Globus pallidus (tissue), 1 donor: ENCODE measurements around the gene NBEA.
"Not testable (repeated sequence)": the region's sequence is repeated elsewhere in the genome, so short reads cannot be mapped to it uniquely, and the experiment has no call there.

Experiments
- DNase-seq: peaks from one replicate; pipeline ENCODE4 v3.0.0-alpha.2; 2015; ENCODE audit warnings: low spot score

The NBEA gene

GRCh38 chr13:35672611-35673010 is 730.5 kb downstream of the NBEA start:
- no peak for DNase-seq

- no peak for DNase-seq
Measured at GRCh38 chr13:35675651-35676050, 733.6 kb downstream of the NBEA start.

- not testable (repeated sequence) for DNase-seq
Measured at GRCh38 chr13:35677863-35678262, 735.8 kb downstream of the NBEA start.

GRCh38 chr13:35681685-35682084 is 739.6 kb downstream of the NBEA start:
- no peak for DNase-seq

- no peak for DNase-seq
Measured at GRCh38 chr13:35684432-35684831, 742.4 kb downstream of the NBEA start.

- DNase-seq = no peak
Measured at GRCh38 chr13:35687336-35687735, 745.3 kb downstream of the NBEA start.

GRCh38 chr13:35690581-35691207 is 748.6 kb downstream of the NBEA start:
- peak; percentile 3 for DNase-seq

- DNase-seq = no peak
Measured at GRCh38 chr13:35693134-35693784, 751.2 kb downstream of the NBEA start.

- DNase-seq = no peak
Measured at GRCh38 chr13:35694031-35694430, 752.0 kb downstream of the NBEA start.

GRCh38 chr13:35694549-35695447 is 752.7 kb downstream of the NBEA start:
- no peak for DNase-seq

GRCh38 chr13:35695448-35695770 is 753.3 kb downstream of the NBEA start:
- no peak for DNase-seq

- DNase-seq = no peak
Measured at GRCh38 chr13:35697186-35697730, 755.2 kb downstream of the NBEA start.

- no peak for DNase-seq
Measured at GRCh38 chr13:35698911-35699576, 757.0 kb downstream of the NBEA start.

GRCh38 chr13:35699825-35700510 is 757.9 kb downstream of the NBEA start:
- DNase-seq = no peak

GRCh38 chr13:35700671-35701070 is 758.6 kb downstream of the NBEA start:
- no peak for DNase-seq

GRCh38 chr13:35702316-35702715 is 760.2 kb downstream of the NBEA start:
- no peak for DNase-seq

- DNase-seq = no peak
Measured at GRCh38 chr13:35703061-35703460, 761.0 kb downstream of the NBEA start.

GRCh38 chr13:35704331-35704730 is 762.3 kb downstream of the NBEA start:
- DNase-seq = no peak

- DNase-seq = no peak
Measured at GRCh38 chr13:35706281-35706680, 764.2 kb downstream of the NBEA start.

GRCh38 chr13:35706721-35707120 is 764.7 kb downstream of the NBEA start:
- no peak for DNase-seq

GRCh38 chr13:35711909-35712308 is 769.8 kb downstream of the NBEA start:
- DNase-seq = no peak
